Activated B cell treated with CpG ODN at 0.5 μM for 24 hours (primary cell): ENCODE measurements around the gene KDM4C. TPM values are rescaled to one million over a fixed set of nuclear protein-coding genes. Genes with fewer than 3 reads are reported as not detected.

Experiments used
- ATAC-seq: fragments of 200-7000 bp; cut with Tn5 transposase; one replicate; pipeline ENCODE4 v1.10.0; 2021; ENCODE audit warnings: low read depth, mild to moderate bottlenecking, moderate library complexity
- CTCF ChIA-PET: fragments of 350-600 bp; sonication (Branson Sonifier 250); formaldehyde crosslinking; loops from one replicate; lab custom pipeline; 2021; ENCODE audit warnings: antibody characterized with exemption; lab: Charles Lee
- POLR2A ChIA-PET: fragments of 350-600 bp; sonication (Branson Sonifier 250); formaldehyde crosslinking; loops from one replicate; lab custom pipeline; 2021; ENCODE audit warnings: antibody characterized with exemption; lab: Charles Lee
- DNase-seq: peaks from one replicate; pipeline ENCODE4 v3.0.0; 2022
- H3K27ac Mint-ChIP-seq: one replicate; pipeline ENCODE4 v1.8.0; 2020; ENCODE audit warnings: mixed read lengths
- H3K27me3 Mint-ChIP-seq: one replicate; pipeline ENCODE4 v1.8.0; 2021; ENCODE audit warnings: mixed read lengths
- H3K36me3 Mint-ChIP-seq: one replicate; pipeline ENCODE4 v1.8.0; 2021; ENCODE audit warnings: low read depth, mixed read lengths
- H3K4me1 Mint-ChIP-seq: one replicate; pipeline ENCODE4 v1.8.0; 2021; ENCODE audit warnings: mixed read lengths
- H3K4me3 Mint-ChIP-seq: one replicate; pipeline ENCODE4 v1.8.0; 2020; ENCODE audit warnings: mild to moderate bottlenecking, mixed read lengths
- H3K9me3 Mint-ChIP-seq: one replicate; pipeline ENCODE4 v1.8.0; 2020; ENCODE audit warnings: mixed read lengths
- intact Hi-C: fragments of 100-400 bp; cut with micrococcal nuclease; formaldehyde crosslinking; loops from one replicate; pipeline ENCODE4 v1.15.1; 2024
- total RNA-seq: library from RNA; stranded (reverse); gene quantifications from 2 replicates; pipeline ENCODE4 v1.2.3, GENCODE V29; 2022
- TF ChIP-seq, protein P1 (sequence below): fragments of 200-600 bp; IDR thresholded peaks from one replicate; pipeline ENCODE4 v1.8.0; 2022; ENCODE audit warnings: antibody characterized with exemption, mild to moderate bottlenecking

The KDM4C gene
- total RNA-seq, 1 donor from 2014 or later, result 113 TPM

DNA sequence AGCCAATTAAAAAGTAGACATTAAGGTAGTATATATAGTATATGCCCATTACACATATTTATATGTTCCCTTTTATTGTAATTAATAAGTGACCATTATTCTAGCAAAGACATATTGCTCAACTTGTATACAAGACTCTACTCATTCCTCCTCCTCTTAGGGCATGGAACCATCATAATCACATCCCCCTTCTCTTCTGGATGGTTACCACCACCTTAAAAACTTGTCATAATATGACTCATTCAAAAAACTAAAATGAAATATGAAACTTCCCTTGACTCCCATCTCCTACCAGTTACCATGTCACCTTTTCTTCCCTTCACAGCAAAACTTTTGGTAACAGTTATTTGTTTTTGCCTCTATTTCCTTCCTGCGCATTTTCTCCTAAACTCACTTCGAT lies 438.7 kb downstream of the KDM4C start:
- CTCF ChIA-PET, result no interaction called here
- Mint-ChIP-seq H3K27me3 (peaks cover 3% of the 10 kb centered on the region), H3K4me1 (no peaks in the 10 kb centered on the region), H3K36me3 (no peaks in the 10 kb centered on the region), H3K4me3 (no peak overlapping the region), H3K9me3 (no peaks in the 10 kb centered on the region), H3K27ac (no peak overlapping the region)
- intact Hi-C loops, result no loop called here
- ATAC-seq, result no peak
- POLR2A ChIA-PET, result no interaction called here
- no peak for DNase-seq
- TF ChIP-seq, protein P1, sequence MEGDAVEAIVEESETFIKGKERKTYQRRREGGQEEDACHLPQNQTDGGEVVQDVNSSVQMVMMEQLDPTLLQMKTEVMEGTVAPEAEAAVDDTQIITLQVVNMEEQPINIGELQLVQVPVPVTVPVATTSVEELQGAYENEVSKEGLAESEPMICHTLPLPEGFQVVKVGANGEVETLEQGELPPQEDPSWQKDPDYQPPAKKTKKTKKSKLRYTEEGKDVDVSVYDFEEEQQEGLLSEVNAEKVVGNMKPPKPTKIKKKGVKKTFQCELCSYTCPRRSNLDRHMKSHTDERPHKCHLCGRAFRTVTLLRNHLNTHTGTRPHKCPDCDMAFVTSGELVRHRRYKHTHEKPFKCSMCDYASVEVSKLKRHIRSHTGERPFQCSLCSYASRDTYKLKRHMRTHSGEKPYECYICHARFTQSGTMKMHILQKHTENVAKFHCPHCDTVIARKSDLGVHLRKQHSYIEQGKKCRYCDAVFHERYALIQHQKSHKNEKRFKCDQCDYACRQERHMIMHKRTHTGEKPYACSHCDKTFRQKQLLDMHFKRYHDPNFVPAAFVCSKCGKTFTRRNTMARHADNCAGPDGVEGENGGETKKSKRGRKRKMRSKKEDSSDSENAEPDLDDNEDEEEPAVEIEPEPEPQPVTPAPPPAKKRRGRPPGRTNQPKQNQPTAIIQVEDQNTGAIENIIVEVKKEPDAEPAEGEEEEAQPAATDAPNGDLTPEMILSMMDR, result no peak

- H3K36me3 Mint-ChIP-seq, result no peaks in the 10 kb centered on the region
- intact Hi-C loops, result loop anchor here (10.0 kb wide), 1 partner anchor 64 kb away; no protein-coding TSS in a partner anchor
- H3K27ac Mint-ChIP-seq, result no peak overlapping the region
- no peak overlapping the region for H3K4me3 Mint-ChIP-seq
- peaks cover 3% of the 10 kb centered on the region for H3K27me3 Mint-ChIP-seq
- ATAC-seq (no peak), DNase-seq (no peak)
- ChIA-PET CTCF (no interaction called here), POLR2A (no interaction called here)
- TF ChIP-seq, protein P1, result no peak
- no peaks in the 10 kb centered on the region for H3K9me3 Mint-ChIP-seq
- no peaks in the 10 kb centered on the region for H3K4me1 Mint-ChIP-seq
Observed at GRCh38 chr9:7201196-7201595, 443.4 kb downstream of the KDM4C start.

DNA sequence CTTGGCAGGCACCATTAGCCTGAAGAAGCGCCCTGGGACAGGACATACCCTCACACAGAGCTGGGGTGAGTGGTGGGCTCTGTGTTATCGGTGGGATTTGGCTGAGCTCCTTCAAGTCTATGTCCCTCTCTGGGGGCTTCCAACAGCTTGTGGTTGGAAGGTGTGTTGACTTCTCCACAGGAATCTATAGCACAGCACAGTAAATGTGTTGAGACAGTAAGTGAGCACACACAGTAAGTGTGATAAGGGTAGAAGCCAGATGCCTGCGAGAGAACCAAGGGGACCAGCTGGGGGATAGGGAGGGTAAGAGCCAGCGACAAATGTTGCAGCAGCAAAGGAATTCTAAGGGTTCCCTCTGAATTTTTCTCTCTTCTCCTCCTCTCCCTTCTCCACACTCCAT lies 448.0 kb downstream of the KDM4C start:
- intact Hi-C loops, result loop anchor here (10.0 kb wide), 1 partner anchor 59 kb away; no protein-coding TSS in a partner anchor

GRCh38 chr9:7206221-7206758 lies 448.5 kb downstream of the KDM4C start:
- no peaks in the 10 kb centered on the region for H3K36me3 Mint-ChIP-seq
- H3K4me3 Mint-ChIP-seq, result no peak overlapping the region
- ChIA-PET CTCF (no interaction called here), POLR2A (no interaction called here)
- TF ChIP-seq, protein P1, result no peak
- intact Hi-C loops, result loop anchor here (10.0 kb wide), 1 partner anchor 59 kb away; no protein-coding TSS in a partner anchor
- H3K9me3 Mint-ChIP-seq, result no peaks in the 10 kb centered on the region
- ATAC-seq, result no peak
- DNase-seq, result no peak
- H3K4me1 Mint-ChIP-seq, result no peaks in the 10 kb centered on the region
- peaks cover 2% of the 10 kb centered on the region for H3K27me3 Mint-ChIP-seq
- no peak overlapping the region for H3K27ac Mint-ChIP-seq

More for the DNA sequence above, 448.0 kb downstream of the KDM4C start:
- H3K9me3 Mint-ChIP-seq, result no peaks in the 10 kb centered on the region
- no peaks in the 10 kb centered on the region for H3K36me3 Mint-ChIP-seq
- DNase-seq (no peak), ATAC-seq (no peak)
- TF ChIP-seq, protein P1, result no peak
- ChIA-PET POLR2A (no interaction called here), CTCF (no interaction called here)
- H3K27me3 Mint-ChIP-seq, result peaks cover 2% of the 10 kb centered on the region
- no peak overlapping the region for H3K4me3 Mint-ChIP-seq
- H3K27ac Mint-ChIP-seq, result no peak overlapping the region
- H3K4me1 Mint-ChIP-seq, result no peaks in the 10 kb centered on the region

DNA sequence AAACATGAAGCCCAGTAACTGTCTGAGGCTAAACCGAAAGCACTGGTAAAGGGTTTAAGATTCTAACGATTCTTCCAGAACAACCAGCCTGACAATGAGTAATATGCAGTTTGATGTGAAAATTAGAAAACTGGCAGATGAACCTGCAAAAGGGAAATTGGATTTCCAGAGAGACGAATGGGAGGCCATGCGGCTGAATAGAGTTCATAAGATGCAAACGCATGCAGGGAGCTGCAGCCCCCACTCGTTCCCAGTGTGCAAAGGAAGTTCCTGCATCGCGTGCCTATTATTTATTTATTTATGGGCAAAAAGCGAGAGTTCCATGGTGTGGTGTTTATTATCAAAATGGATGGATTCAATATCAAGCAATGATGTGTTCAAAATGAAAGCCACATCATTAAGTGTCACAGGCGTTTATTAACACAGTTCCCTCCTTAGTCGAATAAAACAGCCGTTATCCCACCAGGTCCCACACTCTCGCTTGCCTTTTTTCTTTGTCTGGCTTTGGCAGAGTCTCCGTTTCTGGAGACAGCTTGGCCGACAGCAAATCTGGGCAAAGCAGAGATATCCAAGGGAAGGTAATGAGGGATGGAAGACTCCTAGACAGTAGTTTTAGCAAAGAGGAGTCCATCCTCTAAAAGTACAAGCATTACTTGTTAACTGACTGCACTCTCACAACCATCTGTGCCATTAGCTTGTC lies 451.4 kb downstream of the KDM4C start:
- POLR2A ChIA-PET, result no interaction called here

More for the DNA sequence above, 451.4 kb downstream of the KDM4C start:
- Mint-ChIP-seq H3K27me3 (peaks cover 10% of the 10 kb centered on the region), H3K9me3 (no peaks in the 10 kb centered on the region), H3K4me3 (no peak overlapping the region), H3K4me1 (no peaks in the 10 kb centered on the region), H3K36me3 (no peaks in the 10 kb centered on the region), H3K27ac (no peak overlapping the region)
- intact Hi-C loops, result loop anchor here (10.0 kb wide), 1 partner anchor 56 kb away; no protein-coding TSS in a partner anchor
- CTCF ChIA-PET, result no interaction called here
- no peak for DNase-seq
- no peak for ATAC-seq
- TF ChIP-seq, protein P1, result no peak
